Liver (tissue), 9 donors: ENCODE results near the gene NOTCH1. TPM values are rescaled to one million over a fixed set of nuclear protein-coding genes. Genes with fewer than 3 reads are reported as not detected.

ENCODE experiments used
- DNase-seq: peaks from one replicate; pipeline ENCODE4 v3.0.0-alpha.2; 2017; ENCODE audit warnings: low spot score
- H3K27ac ChIP-seq, 2 donors: one replicate each; pipeline ENCODE4 v1.7.0; 2013; ENCODE audit warnings: inconsistent platforms in 2 of 2, low read length in 2 of 2, control low read depth in 1 of 2, low read depth in 1 of 2, mild to moderate bottlenecking in 1 of 2
- H3K27me3 ChIP-seq, 4 donors: one replicate each; pipeline versions ENCODE4 v1.6.1 to v1.7.0; 2013; ENCODE audit warnings: low read length in 3 of 4, inconsistent platforms in 1 of 4, mild to moderate bottlenecking in 1 of 4, moderate library complexity in 1 of 4; ENCODE audit not compliant: control insufficient read depth in 4 of 4, insufficient read depth in 4 of 4
- H3K36me3 ChIP-seq, 4 donors: one replicate each; pipeline versions ENCODE4 v1.6.1 to v1.7.0; 2013; ENCODE audit warnings: low read length in 3 of 4, mild to moderate bottlenecking in 3 of 4, low read depth in 1 of 4, moderate library complexity in 1 of 4; ENCODE audit not compliant: control insufficient read depth in 4 of 4, insufficient read depth in 3 of 4
- H3K4me1 ChIP-seq, 4 donors: one replicate each; pipeline versions ENCODE4 v1.6.1 to v1.7.0; 2013; ENCODE audit warnings: low read length in 3 of 4, mild to moderate bottlenecking in 3 of 4, moderate library complexity in 1 of 4; ENCODE audit not compliant: control insufficient read depth in 4 of 4, insufficient read depth in 4 of 4
- H3K4me3 ChIP-seq, 3 donors: one replicate each; pipeline versions ENCODE4 v1.6.1 to v1.7.0; 2013; ENCODE audit warnings: low read length in 3 of 3, control low read depth in 1 of 3, low read depth in 1 of 3, mild to moderate bottlenecking in 1 of 3
- H3K9ac ChIP-seq, 2 donors: one replicate each; pipeline ENCODE4 v1.7.0; 2013; ENCODE audit warnings: low read length in 2 of 2, mild to moderate bottlenecking in 2 of 2, moderate library complexity in 2 of 2, control low read depth in 1 of 2, low read depth in 1 of 2
- H3K9me3 ChIP-seq, 4 donors: one replicate each; pipeline versions ENCODE4 v1.6.1 to v1.7.0; 2013; ENCODE audit warnings: low read length in 3 of 4; ENCODE audit not compliant: control insufficient read depth in 4 of 4
- CTCF ChIP-seq: fragments of 150-350 bp; IDR thresholded peaks from 2 replicates; pipeline ENCODE4 v1.5.1; 2017; ENCODE audit warnings: improper control_type of control experiment, low read depth, low read length; ENCODE audit not compliant: missing input control
- EGR1 ChIP-seq, 2 donors: IDR thresholded peaks; 2 replicates each; pipeline ENCODE4 v1.6.1; 2016 to 2018; ENCODE audit warnings: antibody characterized with exemption in 2 of 2, low read depth in 2 of 2
- FOXA1 ChIP-seq: IDR thresholded peaks from 2 replicates; pipeline ENCODE4 v1.6.1; 2016; ENCODE audit warnings: antibody characterized with exemption
- FOXA2 ChIP-seq: IDR thresholded peaks from 2 replicates; pipeline ENCODE4 v1.6.1; 2016; ENCODE audit warnings: antibody characterized with exemption
- GABPA ChIP-seq, 2 donors: IDR thresholded peaks in 1 of 2; conservative IDR thresholded peaks in 1 of 2; 2 replicates each; pipeline ENCODE4 v1.6.1; 2016; ENCODE audit warnings: antibody characterized with exemption in 2 of 2, mild to moderate bottlenecking in 1 of 2, moderate library complexity in 1 of 2
- HNF4A ChIP-seq, 2 donors: conservative IDR thresholded peaks; 2 replicates each; pipeline ENCODE4 v1.6.1; 2016; ENCODE audit warnings: antibody characterized with exemption in 2 of 2, mild to moderate bottlenecking in 2 of 2
- HNF4G ChIP-seq: IDR thresholded peaks from 2 replicates; pipeline ENCODE4 v1.6.1; 2016; ENCODE audit warnings: antibody characterized with exemption
- JUND ChIP-seq, 2 donors: IDR thresholded peaks; 2 replicates each; pipeline ENCODE4 v1.6.1; 2016; ENCODE audit warnings: antibody characterized with exemption in 2 of 2
- MAX ChIP-seq: IDR thresholded peaks from 2 replicates; pipeline ENCODE4 v1.6.1; 2016; ENCODE audit warnings: antibody characterized with exemption
- NR2F2 ChIP-seq: IDR thresholded peaks from 2 replicates; pipeline ENCODE4 v1.6.1; 2016; ENCODE audit warnings: antibody characterized with exemption
- RAD21 ChIP-seq, 2 donors: IDR thresholded peaks; 2 replicates each; pipeline ENCODE4 v1.6.1; 2016; ENCODE audit warnings: antibody characterized with exemption in 2 of 2, mild to moderate bottlenecking in 2 of 2
- RXRA ChIP-seq, 2 donors: IDR thresholded peaks; 2 replicates each; pipeline ENCODE4 v1.6.1; 2017 to 2018; ENCODE audit warnings: antibody characterized with exemption in 2 of 2, mild to moderate bottlenecking in 1 of 2
- SP1 ChIP-seq: IDR thresholded peaks from 2 replicates; pipeline ENCODE4 v1.6.1; 2018; ENCODE audit warnings: antibody characterized with exemption, mild to moderate bottlenecking
- TAF1 ChIP-seq: conservative IDR thresholded peaks from 2 replicates; pipeline ENCODE4 v1.6.1; 2016; ENCODE audit warnings: antibody characterized with exemption, mild to moderate bottlenecking
- YY1 ChIP-seq: IDR thresholded peaks from 2 replicates; pipeline ENCODE4 v1.6.1; 2016; ENCODE audit warnings: antibody characterized with exemption, mild to moderate bottlenecking
- WGBS: extraction: QIAGEN DNeasy Blood & Tissue Kit; methylation state at CpG from one replicate; pipeline ENCODE4 v1.1.7; 2013; 5-methylcytosine and 5-hydroxymethylcytosine counted together
- polyA plus RNA-seq, 2 donors: library from polyadenylated mRNA; stranded (reverse) in 1 of 2; unstranded in 1 of 2; fragments of 200-250 nt in 1 of 2; fragments of >200 nt in 1 of 2; fragmentation: Nextera tagmentation in 1 of 2; extraction: Ambion mirVana in 1 of 2; gene quantifications; one replicate each; pipeline versions ENCODE4 v1.2.1 to v1.2.3, GENCODE V29; 2013 to 2015
- total RNA-seq, 2 donors: library from RNA; depleted of rRNA; stranded (reverse); fragments of >200 nt; gene quantifications; one replicate each; pipeline ENCODE4 v1.2.3, GENCODE V29; 2014
- TF ChIP-seq, protein P1 (sequence below): IDR thresholded peaks from 2 replicates; pipeline ENCODE4 v1.6.1; 2016; ENCODE audit warnings: antibody characterized with exemption, mild to moderate bottlenecking
- TF ChIP-seq, protein P2 (sequence below): IDR thresholded peaks from 2 replicates; pipeline ENCODE4 v1.6.1; 2016; ENCODE audit warnings: antibody characterized with exemption
- TF ChIP-seq, protein P3 (sequence below): IDR thresholded peaks from 2 replicates; pipeline ENCODE4 v1.6.1; 2016; ENCODE audit warnings: antibody characterized with exemption
- donor health status: healthy.
- donor health status: healthy.
- donor health status: healthy.
- donor health status: healthy.
- donor health status: healthy.

The NOTCH1 gene
- total and polyA plus RNA-seq, 4 donors, result 2.4 to 22.3 (median 8.5) TPM

DNA sequence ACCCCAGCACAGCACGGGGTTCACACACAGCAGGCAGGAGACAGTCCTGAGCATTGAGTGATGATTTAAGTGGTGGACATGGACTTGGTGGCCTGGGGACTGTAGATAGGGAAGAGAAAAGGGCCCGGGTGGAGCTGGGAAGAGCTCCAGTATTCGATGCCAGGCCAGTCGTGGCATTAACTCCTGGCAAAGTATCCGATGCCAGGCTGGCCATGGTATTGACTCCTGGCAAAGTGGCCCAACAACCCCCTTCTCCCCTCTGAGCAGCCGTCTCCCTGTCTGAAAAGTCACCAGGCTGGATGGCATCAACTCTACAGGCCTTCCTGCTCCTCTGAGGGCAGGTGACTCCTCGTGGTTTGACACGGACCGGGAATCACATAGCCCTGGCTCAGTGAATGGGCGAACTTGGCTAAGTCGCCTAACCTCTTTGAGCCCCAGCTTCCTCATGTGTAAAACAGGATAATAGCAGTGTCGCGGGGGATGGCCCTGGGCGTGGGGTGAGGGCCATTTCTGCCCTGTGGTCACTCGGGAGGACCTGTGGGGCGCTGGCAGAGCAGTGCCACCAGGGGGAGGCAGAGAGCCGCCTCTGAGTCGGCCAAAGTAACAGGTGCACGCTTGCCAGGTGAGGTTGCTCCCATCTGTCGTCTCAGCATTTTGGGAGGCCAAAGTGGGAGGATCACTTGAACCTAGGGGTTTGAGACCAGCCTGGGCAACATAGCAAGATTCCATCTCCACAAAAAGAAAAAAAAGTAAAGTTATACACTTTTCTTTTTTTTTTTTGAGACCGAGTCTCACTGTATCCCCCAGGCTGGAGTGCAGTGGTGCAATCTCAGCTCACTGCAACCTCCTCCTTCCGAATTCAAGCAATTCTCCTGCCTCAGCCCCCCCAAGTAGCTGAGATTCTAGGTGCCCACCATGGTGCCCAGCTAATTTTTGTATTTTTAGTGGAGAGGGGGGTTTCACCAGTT lies 57.3 kb downstream of the NOTCH1 start:
- H3K9ac ChIP-seq, result peak overlapping the region in 1 of 2 donors; percentile 4
- H3K4me3 ChIP-seq, result no peak overlapping the region
- peak overlapping the region; percentile 10 to 32 for H3K27ac ChIP-seq
- H3K27me3 ChIP-seq, result no peaks in the 10 kb centered on the region
- no peaks in the 10 kb centered on the region for H3K9me3 ChIP-seq
- no peaks in the 10 kb centered on the region for H3K36me3 ChIP-seq
- DNase-seq, result peak; percentile 83
- TF ChIP-seq, protein P1, sequence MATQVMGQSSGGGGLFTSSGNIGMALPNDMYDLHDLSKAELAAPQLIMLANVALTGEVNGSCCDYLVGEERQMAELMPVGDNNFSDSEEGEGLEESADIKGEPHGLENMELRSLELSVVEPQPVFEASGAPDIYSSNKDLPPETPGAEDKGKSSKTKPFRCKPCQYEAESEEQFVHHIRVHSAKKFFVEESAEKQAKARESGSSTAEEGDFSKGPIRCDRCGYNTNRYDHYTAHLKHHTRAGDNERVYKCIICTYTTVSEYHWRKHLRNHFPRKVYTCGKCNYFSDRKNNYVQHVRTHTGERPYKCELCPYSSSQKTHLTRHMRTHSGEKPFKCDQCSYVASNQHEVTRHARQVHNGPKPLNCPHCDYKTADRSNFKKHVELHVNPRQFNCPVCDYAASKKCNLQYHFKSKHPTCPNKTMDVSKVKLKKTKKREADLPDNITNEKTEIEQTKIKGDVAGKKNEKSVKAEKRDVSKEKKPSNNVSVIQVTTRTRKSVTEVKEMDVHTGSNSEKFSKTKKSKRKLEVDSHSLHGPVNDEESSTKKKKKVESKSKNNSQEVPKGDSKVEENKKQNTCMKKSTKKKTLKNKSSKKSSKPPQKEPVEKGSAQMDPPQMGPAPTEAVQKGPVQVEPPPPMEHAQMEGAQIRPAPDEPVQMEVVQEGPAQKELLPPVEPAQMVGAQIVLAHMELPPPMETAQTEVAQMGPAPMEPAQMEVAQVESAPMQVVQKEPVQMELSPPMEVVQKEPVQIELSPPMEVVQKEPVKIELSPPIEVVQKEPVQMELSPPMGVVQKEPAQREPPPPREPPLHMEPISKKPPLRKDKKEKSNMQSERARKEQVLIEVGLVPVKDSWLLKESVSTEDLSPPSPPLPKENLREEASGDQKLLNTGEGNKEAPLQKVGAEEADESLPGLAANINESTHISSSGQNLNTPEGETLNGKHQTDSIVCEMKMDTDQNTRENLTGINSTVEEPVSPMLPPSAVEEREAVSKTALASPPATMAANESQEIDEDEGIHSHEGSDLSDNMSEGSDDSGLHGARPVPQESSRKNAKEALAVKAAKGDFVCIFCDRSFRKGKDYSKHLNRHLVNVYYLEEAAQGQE, result no peak
- TF ChIP-seq HNF4G (no peak), GABPA (IDR thresholded peaks at IDR 0.05 in 1 of 2, conservative IDR thresholded peaks at IDR 0.05 in 1 of 2) (no peak), SP1 (peak; percentile 8), RXRA (IDR thresholded peaks at IDR 0.05) (peak; percentile 17 to 43), HNF4A (conservative IDR thresholded peaks at IDR 0.05) (peak in 1 of 2 donors; percentile 6), NR2F2 (no peak), JUND (IDR thresholded peaks at IDR 0.05) (no peak), RAD21 (IDR thresholded peaks at IDR 0.05) (peak; percentile 96 to 98), YY1 (no peak), EGR1 (IDR thresholded peaks at IDR 0.05; ENCODE audit: low read depth in 2 of 2) (no peak), MAX (no peak), TAF1 (no peak), FOXA1 (no peak), CTCF (peak; percentile 96), FOXA2 (no peak)
- TF ChIP-seq, protein P2, sequence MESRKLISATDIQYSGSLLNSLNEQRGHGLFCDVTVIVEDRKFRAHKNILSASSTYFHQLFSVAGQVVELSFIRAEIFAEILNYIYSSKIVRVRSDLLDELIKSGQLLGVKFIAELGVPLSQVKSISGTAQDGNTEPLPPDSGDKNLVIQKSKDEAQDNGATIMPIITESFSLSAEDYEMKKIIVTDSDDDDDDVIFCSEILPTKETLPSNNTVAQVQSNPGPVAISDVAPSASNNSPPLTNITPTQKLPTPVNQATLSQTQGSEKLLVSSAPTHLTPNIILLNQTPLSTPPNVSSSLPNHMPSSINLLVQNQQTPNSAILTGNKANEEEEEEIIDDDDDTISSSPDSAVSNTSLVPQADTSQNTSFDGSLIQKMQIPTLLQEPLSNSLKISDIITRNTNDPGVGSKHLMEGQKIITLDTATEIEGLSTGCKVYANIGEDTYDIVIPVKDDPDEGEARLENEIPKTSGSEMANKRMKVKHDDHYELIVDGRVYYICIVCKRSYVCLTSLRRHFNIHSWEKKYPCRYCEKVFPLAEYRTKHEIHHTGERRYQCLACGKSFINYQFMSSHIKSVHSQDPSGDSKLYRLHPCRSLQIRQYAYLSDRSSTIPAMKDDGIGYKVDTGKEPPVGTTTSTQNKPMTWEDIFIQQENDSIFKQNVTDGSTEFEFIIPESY, result no peak
- TF ChIP-seq, protein P3, sequence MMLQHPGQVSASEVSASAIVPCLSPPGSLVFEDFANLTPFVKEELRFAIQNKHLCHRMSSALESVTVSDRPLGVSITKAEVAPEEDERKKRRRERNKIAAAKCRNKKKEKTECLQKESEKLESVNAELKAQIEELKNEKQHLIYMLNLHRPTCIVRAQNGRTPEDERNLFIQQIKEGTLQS, result no peak
- peaks cover 12 to 52% (median 38%) of the 10 kb centered on the region in 4 donors for H3K4me1 ChIP-seq
- 16% methylated on average over 22 of the region's 22 CpGs for WGBS
